DMS79 treated with DMSO at 0.1 percent for 48 hours (cell line): ENCODE measurements around the gene ZNF57.
A peak's percentile ranks its signal among the peaks of the same experiment; 100 is the strongest.
"Not testable (repeated sequence)": the region's sequence is repeated elsewhere in the genome, so short reads cannot be mapped to it uniquely, and the experiment has no call there.

Experiments used
- DNase-seq: peaks from one replicate; lab custom pipeline; 2025; lab: John Stamatoyannopoulos, UW

ZNF57 gene

GRCh38 chr19:2900296-2901252, at the start of gene ZNF57:
ZNF57 (plus strand) TSS chr19:2900928; CDS start chr19:2901046, 118 bp downstream.
- DNase-seq = peak; percentile 97

- no peak for DNase-seq
Observed at GRCh38 chr19:2852598-2852997, 48.1 kb upstream of the ZNF57 start.

GRCh38 chr19:2853015-2853606, 47.6 kb upstream of the ZNF57 start:
- no peak for DNase-seq

DNA sequence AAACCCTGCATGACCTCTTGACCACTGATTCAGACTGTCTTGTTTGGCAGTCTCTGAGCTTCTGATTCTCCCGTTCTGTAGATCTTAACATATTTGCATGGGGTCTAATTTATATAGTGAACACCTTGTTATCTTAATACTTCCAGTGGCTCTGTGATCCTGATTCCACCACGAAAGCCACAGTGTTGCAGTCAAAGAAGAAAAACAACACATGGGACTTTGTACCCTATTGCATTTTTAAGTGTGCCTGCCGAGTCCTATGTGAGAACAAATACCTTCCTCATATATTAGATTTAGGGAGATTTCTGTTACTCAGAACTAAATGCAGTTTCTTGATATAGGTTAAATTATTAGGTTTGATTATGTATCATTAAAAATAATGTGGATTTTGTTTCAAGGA, 45.9 kb upstream of the ZNF57 start:
- no peak for DNase-seq

DNA sequence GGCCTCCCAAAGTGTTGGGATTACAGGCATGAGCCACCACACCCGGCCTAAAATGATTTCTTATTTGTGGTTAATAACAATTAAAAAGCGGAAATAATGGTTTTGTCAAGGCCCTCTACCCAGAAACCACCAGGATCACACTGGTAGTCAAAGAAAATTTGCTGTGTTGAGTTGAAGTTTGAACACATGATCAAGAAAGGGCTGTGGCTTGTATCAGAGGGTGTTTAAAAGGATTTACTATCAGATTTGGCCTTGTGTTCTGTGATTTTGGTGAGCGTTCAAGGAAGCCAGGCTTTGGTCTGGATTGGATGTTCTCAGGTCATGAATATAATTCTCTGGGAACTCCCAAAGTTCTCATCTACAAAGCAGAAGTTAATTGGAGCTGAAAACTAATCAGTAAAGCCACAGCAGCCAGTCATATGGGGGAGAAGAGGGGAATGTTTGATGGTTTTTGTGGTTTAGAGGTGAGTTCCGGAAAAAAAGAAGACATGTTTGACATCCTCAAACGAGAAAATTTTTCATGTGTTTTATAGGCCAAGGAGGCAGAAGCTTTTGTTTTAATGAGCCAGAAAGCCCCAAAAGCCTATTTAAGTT, 44.2 kb upstream of the ZNF57 start:
- no peak for DNase-seq

DNA sequence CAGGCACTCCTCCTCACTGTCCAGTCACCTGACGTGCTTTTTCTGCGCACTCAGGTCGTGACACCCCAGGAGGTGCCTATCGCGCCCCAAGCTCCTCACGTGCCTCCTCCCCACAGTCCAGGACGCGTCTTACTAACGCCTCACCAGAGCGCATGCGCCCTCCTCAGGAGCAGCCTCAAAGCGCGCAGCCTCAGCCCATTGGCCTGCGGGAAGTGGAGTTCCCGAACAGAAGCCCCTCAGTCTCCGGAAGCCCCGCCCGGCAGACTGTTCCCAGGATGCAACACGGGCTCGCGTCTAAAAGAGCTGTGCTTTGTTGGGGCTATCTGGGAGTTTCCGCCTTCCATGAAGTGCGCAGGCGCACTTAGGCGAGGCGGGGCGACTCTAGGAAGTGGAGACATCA, 41.9 kb upstream of the ZNF57 start:
- DNase-seq = no peak

DNA sequence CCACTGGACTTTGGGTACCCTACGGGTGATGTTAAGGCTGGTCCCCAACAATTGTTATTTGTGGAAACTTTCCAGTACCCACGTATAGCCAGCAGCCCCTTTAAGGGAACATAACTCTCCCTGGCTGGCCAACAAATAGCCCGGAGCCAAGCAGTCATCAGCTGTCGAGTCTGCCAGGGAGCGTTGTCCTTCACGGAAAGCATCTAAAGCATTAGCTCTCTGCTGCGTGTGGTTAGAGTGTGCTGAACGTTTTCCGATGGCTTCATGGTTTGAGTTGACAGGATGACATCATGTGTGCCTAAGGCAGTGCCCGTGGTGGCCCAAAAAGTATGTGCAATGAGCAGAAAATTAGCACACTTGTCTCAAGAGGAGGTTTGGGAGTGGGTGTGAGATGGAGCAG, 36.9 kb upstream of the ZNF57 start:
- no peak for DNase-seq

DNA sequence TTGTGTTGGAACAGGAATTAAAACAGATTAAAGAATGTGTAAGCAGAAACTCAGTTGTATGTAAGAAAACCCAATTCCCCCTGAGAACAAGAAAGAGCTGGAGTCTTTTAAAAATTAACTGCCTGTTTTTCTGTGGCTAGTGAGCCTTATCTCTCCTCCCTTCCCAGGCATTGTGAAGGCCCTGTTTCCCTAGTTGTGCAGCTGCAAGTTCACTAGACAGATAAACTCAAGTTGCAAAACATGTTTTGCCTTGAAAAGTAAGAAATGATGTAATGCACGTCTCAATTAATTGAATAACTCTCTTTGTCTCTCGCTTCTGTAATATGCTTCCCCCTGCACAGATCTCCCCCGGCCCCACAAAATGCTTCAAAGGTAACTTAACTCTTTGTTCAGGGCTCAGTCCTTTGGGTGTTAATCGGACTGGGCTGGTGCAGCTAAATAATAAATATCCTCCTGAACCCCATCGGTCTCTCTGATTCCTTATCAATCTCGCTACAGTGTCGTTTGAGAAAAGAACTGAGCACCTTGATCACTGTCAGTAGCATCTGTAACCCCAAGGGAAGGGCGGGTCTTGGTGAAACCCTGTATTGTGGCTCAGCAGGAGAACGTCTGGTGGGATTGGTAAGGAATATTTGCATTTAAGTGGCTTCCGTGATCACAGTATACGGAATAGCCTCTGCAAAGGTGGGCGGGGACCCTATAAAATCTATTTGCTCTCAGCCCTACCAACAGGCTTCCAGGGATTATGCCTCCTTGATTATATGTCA, 35.2 kb upstream of the ZNF57 start:
- no peak for DNase-seq

DNA sequence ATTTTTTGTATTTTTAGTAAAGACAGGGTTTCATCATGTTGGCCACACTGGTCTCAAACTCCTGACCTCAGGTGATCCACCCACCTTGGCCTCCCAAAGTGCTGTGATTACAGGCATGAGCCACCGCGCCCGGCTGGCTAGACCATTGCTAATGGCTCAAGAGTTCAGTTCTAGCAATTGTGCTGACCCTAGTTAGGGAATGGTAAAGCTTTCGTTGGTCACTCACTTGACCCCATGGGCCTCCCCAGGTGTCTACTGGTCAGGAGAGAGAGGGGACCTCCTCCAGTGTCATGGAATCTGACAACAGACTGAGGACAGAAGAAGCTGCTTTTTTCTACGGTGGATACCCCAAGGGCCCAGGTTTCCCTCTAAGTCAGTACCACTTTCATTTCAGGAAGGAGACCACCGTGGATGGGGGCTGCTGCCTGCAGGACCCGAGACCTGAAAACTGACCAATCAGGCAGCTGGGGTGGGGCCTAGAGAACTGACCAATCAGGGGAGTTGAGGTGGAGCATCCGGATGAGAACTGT, 34.2 kb upstream of the ZNF57 start:
- DNase-seq = no peak

DNA sequence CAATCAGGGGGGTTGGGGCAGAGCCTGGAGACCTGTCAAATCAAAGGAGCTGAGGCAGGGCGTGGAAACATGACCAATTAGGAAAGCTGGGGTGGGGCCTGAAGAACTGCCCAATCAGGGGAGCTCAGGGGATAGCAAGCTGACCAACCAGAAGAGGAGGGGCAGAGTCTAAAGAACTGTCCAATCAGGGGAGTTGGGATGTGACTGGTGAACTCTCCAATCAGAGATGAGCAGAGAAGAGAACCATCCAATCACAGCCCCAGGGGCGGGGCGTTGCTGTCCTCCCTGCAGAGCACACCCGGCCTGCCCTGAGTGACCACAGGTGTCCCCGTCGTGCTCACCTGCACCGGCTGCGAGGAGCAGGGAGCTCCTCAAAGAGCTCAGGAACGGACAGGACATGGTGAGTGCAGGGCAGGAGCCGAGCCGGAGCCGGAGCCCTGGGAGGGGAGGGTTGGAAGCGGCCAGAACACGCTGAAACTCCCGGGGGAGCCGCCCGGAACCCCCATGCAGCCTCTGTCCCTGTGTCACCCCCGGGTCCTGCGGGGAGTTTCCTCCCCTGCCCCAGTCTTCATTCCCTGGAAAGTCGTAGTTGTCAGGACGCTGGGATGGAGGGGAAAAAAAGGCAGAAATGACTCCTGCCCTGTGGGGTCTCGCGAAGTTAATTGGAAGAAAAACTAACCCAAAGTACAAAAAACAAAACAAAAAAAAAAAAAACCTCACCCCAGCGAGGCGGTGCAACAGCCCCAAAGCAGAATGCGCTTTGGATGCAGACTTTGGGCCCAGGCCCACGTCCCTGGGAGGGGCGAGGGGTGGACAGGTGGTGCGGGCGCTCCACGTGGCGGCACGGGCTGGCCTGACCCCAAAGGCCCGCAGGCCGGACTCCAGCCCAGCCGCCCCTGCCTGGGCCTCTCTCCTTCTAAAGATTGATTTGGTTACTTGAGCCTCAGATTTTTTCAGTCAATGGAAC, 33.4 kb upstream of the ZNF57 start, which contains the start of gene ZNF556:
TSS of gene ZNF556 (plus strand) at position 311 of the 967 bp plus-strand sequence. CDS start at position 398, 87 bp downstream.
- DNase-seq = no peak

DNA sequence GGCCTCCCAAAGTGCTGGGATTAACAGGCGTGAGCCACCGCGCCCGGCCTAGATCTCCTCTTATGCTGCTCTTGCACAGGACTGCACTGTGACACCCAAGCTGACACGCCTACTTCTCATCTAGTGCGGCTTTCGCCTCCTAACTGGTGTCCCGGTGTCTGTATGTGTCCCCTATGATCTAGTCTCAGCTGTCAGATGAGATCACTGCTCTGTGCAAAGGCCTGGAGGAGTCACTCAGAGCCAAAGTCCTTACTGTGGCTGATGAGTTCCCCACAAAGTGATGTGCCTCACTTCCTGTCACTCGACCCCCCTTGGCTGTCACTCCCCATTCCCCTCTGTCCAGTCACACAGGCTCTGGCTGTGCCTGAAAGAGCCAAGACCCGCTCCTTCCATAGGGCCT, 31.1 kb upstream of the ZNF57 start:
- DNase-seq = no peak

GRCh38 chr19:2872175-2872574, 28.6 kb upstream of the ZNF57 start:
- not testable (repeated sequence) for DNase-seq

DNA sequence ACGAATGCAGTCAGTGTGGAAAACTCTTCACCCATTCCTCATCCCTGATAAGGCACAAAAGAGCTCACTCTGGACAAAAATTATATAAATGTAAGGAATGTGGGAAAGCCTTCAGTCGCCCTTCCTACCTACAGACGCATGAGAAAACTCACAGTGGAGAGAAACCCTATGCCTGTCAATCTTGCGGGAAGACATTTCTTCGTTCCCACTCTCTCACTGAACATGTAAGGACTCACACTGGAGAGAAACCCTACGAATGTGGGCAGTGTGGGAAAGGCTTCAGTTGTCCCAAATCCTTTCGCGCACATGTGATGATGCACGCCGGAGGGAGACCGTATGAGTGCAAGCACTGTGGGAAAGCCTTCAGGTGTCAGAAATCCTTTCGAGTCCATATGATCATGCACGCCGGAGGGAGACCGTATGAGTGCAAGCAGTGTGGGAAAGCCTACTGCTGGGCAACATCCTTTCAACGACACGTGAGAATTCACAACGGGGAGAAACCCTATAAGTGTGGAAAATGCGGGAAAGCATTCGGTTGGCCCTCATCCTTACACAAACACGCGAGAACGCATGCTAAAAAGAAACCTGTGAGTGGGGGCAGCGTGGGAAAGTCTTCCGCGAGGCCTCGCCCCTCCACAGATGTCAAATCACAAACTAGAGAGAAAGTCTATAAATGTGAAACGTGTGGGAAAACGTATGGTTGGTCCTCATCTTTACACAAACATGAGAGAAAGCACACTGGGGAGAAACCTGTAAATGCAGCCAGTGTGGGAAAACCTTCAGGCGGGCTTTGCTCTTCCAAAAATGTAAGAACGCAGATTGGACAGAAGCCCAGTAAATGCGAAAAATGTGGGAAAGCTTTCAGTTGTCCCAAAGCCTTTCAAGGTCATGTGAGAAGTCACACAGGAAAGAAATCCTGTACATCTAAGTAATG, 23.1 kb upstream of the ZNF57 start:
- no peak for DNase-seq

DNA sequence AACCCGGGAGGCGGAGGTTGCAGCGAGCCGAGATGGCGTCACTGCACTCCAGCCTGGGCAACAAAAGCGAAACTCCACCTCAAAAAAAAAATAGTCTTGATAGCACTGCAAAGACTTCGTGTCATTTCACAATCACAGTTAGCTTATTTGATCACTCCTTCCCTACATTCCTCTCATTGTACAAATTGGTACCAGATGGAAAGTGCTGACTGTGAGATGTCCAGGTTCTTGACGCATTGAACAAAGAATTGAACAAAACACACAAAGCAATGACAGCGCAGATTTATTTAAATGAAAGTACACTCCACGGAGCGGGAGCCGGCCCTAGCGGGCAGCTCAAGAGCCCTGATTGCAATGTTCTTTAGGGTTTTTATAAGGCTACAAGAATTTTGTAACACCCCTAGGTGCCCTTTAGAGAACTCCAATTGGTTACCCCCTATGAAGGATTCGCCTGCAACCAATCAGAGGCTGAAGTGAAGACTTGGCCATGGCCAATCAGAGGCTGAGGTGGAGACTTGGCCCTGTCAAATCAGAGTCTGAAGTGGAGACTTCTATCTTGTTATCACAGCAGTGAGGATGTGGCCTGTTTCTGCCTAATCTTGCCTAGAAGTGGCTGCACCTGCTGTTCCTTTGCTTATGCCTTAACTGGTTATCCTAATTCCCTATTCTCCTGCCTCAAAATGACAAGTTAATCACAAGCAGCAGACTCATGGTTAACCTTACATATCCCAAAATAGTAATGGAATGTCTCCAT, 16.9 kb upstream of the ZNF57 start:
- no peak for DNase-seq

GRCh38 chr19:2885736-2886135, 15.0 kb upstream of the ZNF57 start:
- no peak for DNase-seq

DNA sequence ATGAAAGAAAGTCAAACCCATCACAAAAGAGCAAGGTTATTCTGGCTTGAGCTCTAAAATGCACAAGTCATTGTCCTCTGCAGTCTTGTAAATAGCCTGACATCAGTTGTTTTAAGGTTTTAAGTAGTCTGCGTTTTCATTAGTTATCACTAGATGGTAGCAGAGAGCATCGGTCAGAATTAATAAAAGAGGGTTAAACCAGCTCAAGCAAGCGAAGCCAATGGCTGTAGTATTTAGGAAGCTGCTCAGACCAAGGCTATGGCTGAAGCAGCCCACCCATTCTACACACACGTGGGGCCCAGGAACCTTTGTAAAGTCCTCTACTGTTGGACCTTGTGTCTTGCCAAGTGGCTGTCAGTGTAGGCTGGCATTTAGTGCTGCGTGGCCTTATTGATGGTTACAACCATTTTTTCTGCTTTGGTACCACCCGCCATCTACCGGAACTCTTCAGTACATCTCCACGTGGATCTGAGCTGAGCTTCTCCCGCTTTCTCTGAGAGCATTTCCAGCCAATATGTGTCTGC, 13.3 kb upstream of the ZNF57 start:
- peak; percentile 61 for DNase-seq

DNA sequence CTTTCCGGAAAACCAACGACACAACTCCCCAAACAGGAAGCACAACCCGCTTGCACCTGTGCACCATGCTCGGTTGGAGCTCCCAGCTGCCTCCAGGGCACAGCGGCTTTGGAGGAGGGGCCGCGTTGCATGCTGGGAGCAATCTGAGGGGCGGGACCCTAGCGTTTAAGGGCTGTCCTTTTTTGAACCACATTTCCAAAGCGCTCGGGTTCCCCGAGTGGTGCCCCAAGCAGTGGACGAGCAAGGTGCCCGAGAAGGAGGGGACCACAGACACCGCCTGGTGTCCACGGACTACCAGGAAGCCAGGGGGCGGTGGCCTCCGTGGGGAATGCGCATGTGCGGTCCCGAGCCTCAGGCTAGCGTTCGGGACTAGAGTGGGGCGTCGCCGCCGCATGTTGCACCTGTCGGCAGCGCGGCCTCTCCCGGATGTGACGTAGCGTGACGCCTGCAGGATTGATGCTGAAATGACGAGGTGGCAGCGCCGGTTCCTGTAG, 11.9 kb upstream of the ZNF57 start:
- no peak for DNase-seq

DNA sequence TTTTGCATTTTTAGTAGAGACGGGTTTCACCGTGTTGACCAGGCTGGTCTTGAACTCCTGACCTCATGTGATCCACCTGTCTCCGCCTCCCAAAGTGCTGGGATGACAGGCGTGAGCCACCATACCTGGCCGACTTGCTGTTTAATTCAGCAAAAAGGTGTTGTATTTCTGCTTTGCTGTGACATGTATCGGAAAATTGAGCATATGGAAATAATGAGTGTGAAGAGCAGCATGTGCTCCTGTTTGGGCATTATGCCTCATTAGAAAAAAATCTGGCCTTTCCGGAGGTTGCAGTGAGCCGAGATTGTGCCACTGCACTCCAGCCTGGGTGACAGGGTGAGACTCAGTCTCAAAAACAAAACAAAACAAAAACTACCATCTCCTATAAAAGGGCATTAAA, 10.2 kb upstream of the ZNF57 start:
- DNase-seq = not testable (repeated sequence)
